Neural progenitor cell (in vitro differentiated cells): Measurements from ENCODE around the gene ANKRD34A. TPM values are rescaled to one million over a fixed set of nuclear protein-coding genes. Genes with fewer than 3 reads are reported as not detected.

ENCODE experiments used
- DNase-seq: peaks from one replicate; pipeline ENCODE4 v3.0.0-alpha.2; 2016; ENCODE audit warnings: low spot score
- H2AFZ ChIP-seq: fragments of 200-600 bp; sonication (generic); replicated peaks from 2 replicates; pipeline ENCODE4 v1.6.1; 2016; ENCODE audit warnings: antibody characterized with exemption
- H3F3A ChIP-seq: fragments of 200-600 bp; sonication (generic); 2 replicates; pipeline ENCODE4 v1.6.1; 2016; ENCODE audit warnings: antibody characterized with exemption, low read depth
- H3K27ac ChIP-seq: fragments of 200-600 bp; sonication (generic); 2 replicates; pipeline ENCODE4 v1.5.1; 2016; ENCODE audit warnings: mild to moderate bottlenecking
- H3K27me3 ChIP-seq: fragments of 200-600 bp; sonication (generic); 2 replicates; pipeline ENCODE4 v1.6.1; 2016; ENCODE audit warnings: mild to moderate bottlenecking, moderate library complexity
- H3K36me3 ChIP-seq: fragments of 200-600 bp; sonication (generic); 2 replicates; pipeline ENCODE4 v1.5.1; 2016
- H3K4me1 ChIP-seq: fragments of 200-600 bp; sonication (generic); 2 replicates; pipeline ENCODE4 v1.6.1; 2016; ENCODE audit warnings: mixed run types
- H3K4me2 ChIP-seq: fragments of 200-600 bp; sonication (generic); 2 replicates; pipeline ENCODE4 v1.6.1; 2016
- H3K4me3 ChIP-seq: fragments of 200-600 bp; sonication (generic); 2 replicates; pipeline ENCODE4 v1.5.1; 2016
- H3K79me2 ChIP-seq: fragments of 200-600 bp; sonication (generic); 2 replicates; pipeline ENCODE4 v1.6.1; 2016; ENCODE audit warnings: low read depth
- H3K9ac ChIP-seq: fragments of 200-600 bp; sonication (generic); 2 replicates; pipeline ENCODE4 v1.6.1; 2016
- H3K9me3 ChIP-seq: fragments of 200-600 bp; sonication (generic); 2 replicates; pipeline ENCODE4 v1.5.1; 2016; ENCODE audit warnings: low read depth
- H4K20me1 ChIP-seq: fragments of 200-600 bp; sonication (generic); 2 replicates; pipeline ENCODE4 v1.6.1; 2016; ENCODE audit warnings: low read depth
- H3K27ac Mint-ChIP-seq: 3 replicates; pipeline ENCODE4 v1.8.0; 2021; ENCODE audit warnings: mixed read lengths
- H3K27me3 Mint-ChIP-seq: 2 replicates; pipeline ENCODE4 v1.8.0; 2022; ENCODE audit warnings: low read depth, mild to moderate bottlenecking, inconsistent platforms, moderate library complexity, mixed read lengths; ENCODE audit not compliant: insufficient read depth
- H3K36me3 Mint-ChIP-seq: 3 replicates; pipeline ENCODE4 v1.8.0; 2021; ENCODE audit warnings: mixed read lengths
- H3K4me1 Mint-ChIP-seq: 3 replicates; pipeline ENCODE4 v1.8.0; 2021; ENCODE audit warnings: mixed read lengths
- H3K4me3 Mint-ChIP-seq: 3 replicates; pipeline ENCODE4 v1.8.0; 2021; ENCODE audit warnings: mild to moderate bottlenecking, moderate library complexity, mixed read lengths
- H3K9me3 Mint-ChIP-seq: 3 replicates; pipeline ENCODE4 v1.8.0; 2020; ENCODE audit warnings: mixed read lengths
- EZH2 ChIP-seq: fragments of 200-600 bp; sonication (generic); IDR thresholded peaks from 2 replicates; pipeline ENCODE4 v1.6.1; 2017; ENCODE audit warnings: antibody characterized with exemption, mild to moderate bottlenecking, moderate library complexity
- EZH2phosphoT487 ChIP-seq: fragments of 200-600 bp; sonication (generic); IDR thresholded peaks from 2 replicates; pipeline ENCODE4 v1.6.1; 2017; ENCODE audit warnings: antibody characterized with exemption
- total RNA-seq: library from RNA; depleted of rRNA; stranded (reverse); fragments of >200 nt; gene quantifications from 2 replicates; pipeline ENCODE4 v1.2.3, GENCODE V29; 2015; ENCODE audit warnings: low replicate concordance
- TF ChIP-seq, protein P1 (sequence below): fragments of 200-600 bp; sonication (generic); IDR thresholded peaks from 2 replicates; pipeline ENCODE4 v1.5.1; 2017; ENCODE audit warnings: antibody characterized with exemption, mild to moderate bottlenecking

ANKRD34A gene
- total RNA-seq, 1 donor from 2014 or later = 0.06 TPM

DNA sequence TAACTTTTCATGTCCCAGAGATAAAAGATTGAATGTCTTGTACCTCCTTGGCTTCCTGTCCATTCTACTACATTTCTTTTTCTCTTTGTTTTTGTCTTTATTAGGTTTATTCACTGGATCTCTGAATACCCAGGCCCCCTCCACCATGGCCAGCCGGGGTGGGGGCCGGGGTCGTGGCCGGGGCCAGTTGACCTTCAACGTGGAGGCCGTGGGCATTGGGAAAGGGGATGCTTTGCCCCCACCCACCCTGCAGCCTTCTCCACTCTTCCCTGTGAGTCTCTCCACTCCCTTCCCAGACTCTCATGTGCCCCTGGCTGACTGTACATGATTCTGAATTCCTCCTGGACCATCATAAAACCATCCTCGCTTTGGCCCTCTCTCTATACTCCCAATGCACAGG is 10.3 kb upstream of the ANKRD34A start:
- H3K27ac ChIP-seq = no peak overlapping the region
- Mint-ChIP-seq H3K27ac (no peak overlapping the region), H3K4me1 (no peaks in the 10 kb centered on the region), H3K36me3 (no peaks in the 10 kb centered on the region), H3K27me3 (no peaks in the 10 kb centered on the region), H3K9me3 (no peaks in the 10 kb centered on the region), H3K4me3 (no peak overlapping the region)
- H3K4me3 ChIP-seq = no peak overlapping the region
- no peaks in the 10 kb centered on the region for H3K36me3 ChIP-seq
- no peak for TF ChIP-seq EZH2
- TF ChIP-seq EZH2phosphoT487 = no peak
- H3K27me3 ChIP-seq = no peaks in the 10 kb centered on the region
- no peak overlapping the region for H3K9ac ChIP-seq
- no peak overlapping the region for H3K4me2 ChIP-seq
- H3K79me2 ChIP-seq = no peaks in the 10 kb centered on the region
- no peaks in the 10 kb centered on the region for H3K9me3 ChIP-seq
- no peak for DNase-seq
- peaks cover 13% of the 10 kb centered on the region for H3F3A ChIP-seq
- H4K20me1 ChIP-seq = no peaks in the 10 kb centered on the region
- no peak overlapping the region for H2AFZ ChIP-seq
- peaks cover 11% of the 10 kb centered on the region for H3K4me1 ChIP-seq

DNA sequence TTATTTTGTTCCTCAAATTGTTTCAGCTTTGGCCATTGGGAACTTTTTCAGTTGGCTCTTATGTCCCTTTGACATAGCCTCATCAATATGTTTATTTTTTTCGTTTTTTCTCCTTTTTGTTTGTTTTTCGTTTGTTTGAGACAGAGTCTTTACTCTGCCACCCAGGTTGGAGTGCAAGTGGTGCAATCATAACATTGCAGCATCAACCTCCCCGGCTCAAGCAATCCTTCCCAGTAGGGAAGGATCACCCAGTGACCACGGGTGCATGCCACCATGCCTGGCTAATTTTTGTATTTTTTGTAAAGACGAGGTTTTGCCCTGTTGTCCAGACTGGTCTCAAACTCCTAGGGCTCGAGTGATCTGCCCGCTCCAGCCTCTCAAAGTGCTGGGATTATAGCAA is 8.2 kb upstream of the ANKRD34A start:
- no peak overlapping the region for H3K27ac Mint-ChIP-seq
- H3K9ac ChIP-seq = no peak overlapping the region
- H3K27ac ChIP-seq = no peak overlapping the region
- H3K36me3 Mint-ChIP-seq = peaks cover 2% of the 10 kb centered on the region
- no peaks in the 10 kb centered on the region for H3K27me3 Mint-ChIP-seq
- H3K9me3 ChIP-seq = peaks cover under 1% of the 10 kb centered on the region
- H3K9me3 Mint-ChIP-seq = peaks cover 3% of the 10 kb centered on the region
- H3K4me2 ChIP-seq = no peak overlapping the region
- no peaks in the 10 kb centered on the region for H3F3A ChIP-seq
- H2AFZ ChIP-seq = no peak overlapping the region
- no peak overlapping the region for H3K4me3 Mint-ChIP-seq
- H4K20me1 ChIP-seq = no peaks in the 10 kb centered on the region
- no peaks in the 10 kb centered on the region for H3K79me2 ChIP-seq
- peaks cover under 1% of the 10 kb centered on the region for H3K4me1 ChIP-seq
- DNase-seq = no peak
- H3K4me3 ChIP-seq = no peak overlapping the region
- TF ChIP-seq EZH2 (no peak), EZH2phosphoT487 (no peak)
- TF ChIP-seq, protein P1, sequence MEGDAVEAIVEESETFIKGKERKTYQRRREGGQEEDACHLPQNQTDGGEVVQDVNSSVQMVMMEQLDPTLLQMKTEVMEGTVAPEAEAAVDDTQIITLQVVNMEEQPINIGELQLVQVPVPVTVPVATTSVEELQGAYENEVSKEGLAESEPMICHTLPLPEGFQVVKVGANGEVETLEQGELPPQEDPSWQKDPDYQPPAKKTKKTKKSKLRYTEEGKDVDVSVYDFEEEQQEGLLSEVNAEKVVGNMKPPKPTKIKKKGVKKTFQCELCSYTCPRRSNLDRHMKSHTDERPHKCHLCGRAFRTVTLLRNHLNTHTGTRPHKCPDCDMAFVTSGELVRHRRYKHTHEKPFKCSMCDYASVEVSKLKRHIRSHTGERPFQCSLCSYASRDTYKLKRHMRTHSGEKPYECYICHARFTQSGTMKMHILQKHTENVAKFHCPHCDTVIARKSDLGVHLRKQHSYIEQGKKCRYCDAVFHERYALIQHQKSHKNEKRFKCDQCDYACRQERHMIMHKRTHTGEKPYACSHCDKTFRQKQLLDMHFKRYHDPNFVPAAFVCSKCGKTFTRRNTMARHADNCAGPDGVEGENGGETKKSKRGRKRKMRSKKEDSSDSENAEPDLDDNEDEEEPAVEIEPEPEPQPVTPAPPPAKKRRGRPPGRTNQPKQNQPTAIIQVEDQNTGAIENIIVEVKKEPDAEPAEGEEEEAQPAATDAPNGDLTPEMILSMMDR = no peak
- H3K27me3 ChIP-seq = no peaks in the 10 kb centered on the region
- H3K36me3 ChIP-seq = no peaks in the 10 kb centered on the region
- no peaks in the 10 kb centered on the region for H3K4me1 Mint-ChIP-seq

DNA sequence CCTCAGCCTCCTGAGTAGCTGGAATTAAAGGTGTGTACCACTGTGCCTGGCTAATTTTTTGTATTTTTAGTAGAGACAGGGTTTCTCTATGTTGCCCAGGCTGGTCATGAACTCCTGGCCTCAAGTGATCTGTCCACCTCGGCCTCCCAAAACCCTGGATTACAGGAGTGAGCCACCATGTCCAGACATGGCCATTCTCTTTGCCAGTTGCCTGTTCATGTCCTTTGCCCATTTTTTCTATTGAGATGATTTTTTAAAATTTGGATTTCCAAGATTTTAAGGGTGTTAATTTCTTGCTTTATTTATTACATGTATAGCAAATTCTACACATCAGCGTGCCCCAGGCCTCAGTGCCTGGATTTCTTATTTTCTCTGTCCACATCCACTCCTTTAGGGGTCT is 2.9 kb upstream of the ANKRD34A start:
- Histone ChIP-seq H3K4me3 (no peak overlapping the region), H2AFZ (no peak overlapping the region), H3K36me3 (no peaks in the 10 kb centered on the region), H3K27me3 (peaks cover 28% of the 10 kb centered on the region), H4K20me1 (no peaks in the 10 kb centered on the region), H3K27ac (no peak overlapping the region), H3K9me3 (peaks cover 6% of the 10 kb centered on the region), H3K79me2 (no peaks in the 10 kb centered on the region), H3F3A (peaks cover 12% of the 10 kb centered on the region), H3K9ac (no peak overlapping the region), H3K4me2 (no peak overlapping the region), H3K4me1 (peaks cover 13% of the 10 kb centered on the region)
- H3K27me3 Mint-ChIP-seq = peaks cover 4% of the 10 kb centered on the region
- DNase-seq = no peak
- no peak overlapping the region for H3K27ac Mint-ChIP-seq
- peaks cover 10% of the 10 kb centered on the region for H3K9me3 Mint-ChIP-seq
- peaks cover 28% of the 10 kb centered on the region for H3K4me1 Mint-ChIP-seq
- peaks cover 2% of the 10 kb centered on the region for H3K36me3 Mint-ChIP-seq
- TF ChIP-seq EZH2phosphoT487 = no peak
- no peak for TF ChIP-seq EZH2
- TF ChIP-seq, protein P1 = no peak
- no peak overlapping the region for H3K4me3 Mint-ChIP-seq

DNA sequence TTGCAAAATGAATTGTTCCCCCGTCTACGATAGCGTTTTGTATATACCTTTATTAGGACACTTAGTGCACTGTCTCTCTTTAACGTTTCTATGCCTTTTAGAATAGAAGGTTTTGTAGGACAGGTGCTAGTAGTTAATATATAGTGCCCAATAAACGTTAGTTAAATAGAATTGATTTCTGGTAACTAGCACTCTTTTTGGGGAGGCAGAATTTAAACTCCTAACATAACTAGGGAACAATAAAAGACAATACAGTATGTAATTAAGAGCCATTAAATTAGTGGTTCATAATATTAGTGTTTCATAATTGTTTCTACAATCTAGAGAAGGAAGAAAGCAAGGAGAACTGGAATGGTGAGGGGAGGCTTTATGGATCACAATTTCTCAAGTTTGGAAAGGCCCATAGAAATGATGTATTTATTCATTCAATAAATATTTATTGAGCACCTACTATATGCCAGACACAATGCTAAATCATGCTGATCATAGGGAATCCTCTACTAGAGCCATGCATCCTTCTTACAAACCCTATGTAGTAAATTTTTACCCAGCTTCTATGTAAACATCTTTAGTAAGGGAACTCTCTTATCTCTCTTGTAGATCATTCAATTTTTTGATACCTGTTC is 857 bp upstream of the ANKRD34A start:
- peaks cover 6% of the 10 kb centered on the region for H3K9me3 ChIP-seq
- H3K9ac ChIP-seq = no peak overlapping the region
- Mint-ChIP-seq H3K9me3 (peaks cover 10% of the 10 kb centered on the region), H3K27me3 (peaks cover 11% of the 10 kb centered on the region), H3K4me3 (peak overlapping the region; percentile 93), H3K4me1 (peaks cover 40% of the 10 kb centered on the region), H3K27ac (peak overlapping the region; percentile 36), H3K36me3 (peaks cover 2% of the 10 kb centered on the region)
- peak overlapping the region; percentile 93 for H2AFZ ChIP-seq
- H3F3A ChIP-seq = peaks cover 12% of the 10 kb centered on the region
- H3K4me3 ChIP-seq = peak overlapping the region; percentile 67
- H3K27ac ChIP-seq = no peak overlapping the region
- H3K27me3 ChIP-seq = peaks cover 48% of the 10 kb centered on the region
- H3K79me2 ChIP-seq = no peaks in the 10 kb centered on the region
- H4K20me1 ChIP-seq = no peaks in the 10 kb centered on the region
- no peaks in the 10 kb centered on the region for H3K36me3 ChIP-seq
- no peak for DNase-seq
- H3K4me2 ChIP-seq = peak overlapping the region; percentile 84
- peaks cover 27% of the 10 kb centered on the region for H3K4me1 ChIP-seq
- TF ChIP-seq, protein P1 = no peak
- TF ChIP-seq EZH2phosphoT487 = no peak
- no peak for TF ChIP-seq EZH2
